Stimulated activated CD4-positive, alpha-beta T cell treated with anti-CD3 and anti-CD28 coated beads, Interleukin-1b, Interleukin-23, amount 100 ng/mL, for 1 hour (primary cell): ENCODE results near the gene SFXN3.
A peak's percentile ranks its signal among the peaks of the same experiment; 100 is the strongest.
"Not testable (repeated sequence)": the region's sequence is repeated elsewhere in the genome, so short reads cannot be mapped to it uniquely, and the experiment has no call there.

ENCODE experiments used
- DNase-seq, 2 donors: peaks; one replicate each; pipeline ENCODE4 v3.0.0-alpha.2; 2020; ENCODE audit warnings: low read depth in 2 of 2

SFXN3 gene

DNA sequence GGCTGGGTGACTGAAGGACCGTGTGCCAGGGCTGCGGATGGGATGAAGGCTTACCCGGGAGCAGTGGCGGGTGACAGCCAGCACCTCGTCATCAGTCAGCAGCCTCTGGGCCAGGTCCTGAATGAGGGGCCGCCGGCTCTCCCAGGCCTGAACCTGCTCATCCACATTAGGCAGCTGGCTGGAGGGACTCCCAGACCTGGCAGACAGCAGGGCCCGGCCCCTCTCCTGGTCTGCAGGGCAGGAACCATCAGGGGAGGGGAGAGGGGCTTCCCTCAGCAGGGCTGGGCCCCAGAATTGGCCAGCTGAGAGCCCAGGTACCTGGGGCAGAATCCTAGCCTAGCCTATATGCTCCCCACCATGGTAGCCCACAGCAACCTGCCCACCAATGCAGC is 15.5 kb upstream of the SFXN3 start:
- DNase-seq: no peak

DNA sequence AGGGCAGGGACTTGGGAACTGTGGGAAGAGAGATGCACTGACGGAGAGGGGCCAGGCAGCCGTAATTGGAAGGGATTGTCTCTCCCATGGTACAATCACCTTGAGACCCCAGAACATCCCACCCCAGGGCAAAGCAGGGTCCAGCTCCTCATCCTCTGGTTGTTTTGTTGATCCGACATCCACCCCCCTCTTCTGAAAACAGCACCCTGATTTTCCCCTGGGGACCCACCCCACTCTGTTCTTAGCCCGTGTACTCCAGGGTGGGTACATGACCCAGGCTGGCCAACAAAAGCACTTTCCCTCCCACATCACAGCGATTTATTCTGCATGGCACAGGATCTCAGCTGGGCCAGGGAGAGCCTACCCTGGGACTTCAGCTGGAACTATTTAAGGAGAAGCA is 14.2 kb upstream of the SFXN3 start:
- no peak for DNase-seq

DNA sequence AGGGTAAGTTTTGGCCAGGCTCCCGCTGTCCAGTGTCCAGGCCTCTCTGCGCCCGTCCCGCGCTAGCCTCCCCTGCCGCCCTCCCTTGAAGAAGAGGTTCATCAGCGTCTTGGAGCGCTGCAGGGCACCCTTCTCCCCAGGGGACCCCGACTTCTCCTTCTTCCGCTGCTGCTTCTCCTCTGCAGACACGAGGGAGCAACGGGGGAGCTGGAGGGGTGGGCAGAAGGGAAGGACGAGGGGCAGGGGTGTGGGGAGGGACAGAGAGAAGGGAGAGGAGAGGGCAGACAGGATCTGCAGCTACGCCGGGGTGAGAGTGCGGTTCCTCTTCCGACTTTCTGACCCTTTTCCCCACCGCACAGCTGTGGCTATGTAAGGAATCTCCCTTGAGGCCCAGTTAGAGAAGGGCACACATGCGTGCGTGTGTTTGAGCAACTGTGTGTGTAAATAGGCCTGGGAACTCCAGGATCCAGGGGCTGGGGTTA is 12.9 kb upstream of the SFXN3 start:
- DNase-seq: no peak

GRCh38 chr10:101018600-101019439 is 12.2 kb upstream of the SFXN3 start:
- peak in 1 of 2 donors; percentile 43 for DNase-seq

GRCh38 chr10:101019440-101019703 is 11.7 kb upstream of the SFXN3 start:
- DNase-seq: no peak

GRCh38 chr10:101020427-101021075 is 10.5 kb upstream of the SFXN3 start:
- DNase-seq: no peak

- no peak for DNase-seq
These were observed 9.8 kb upstream of the SFXN3 start for GRCh38 chr10:101021239-101021638.

GRCh38 chr10:101021692-101022251 is 9.3 kb upstream of the SFXN3 start:
- no peak for DNase-seq

DNA sequence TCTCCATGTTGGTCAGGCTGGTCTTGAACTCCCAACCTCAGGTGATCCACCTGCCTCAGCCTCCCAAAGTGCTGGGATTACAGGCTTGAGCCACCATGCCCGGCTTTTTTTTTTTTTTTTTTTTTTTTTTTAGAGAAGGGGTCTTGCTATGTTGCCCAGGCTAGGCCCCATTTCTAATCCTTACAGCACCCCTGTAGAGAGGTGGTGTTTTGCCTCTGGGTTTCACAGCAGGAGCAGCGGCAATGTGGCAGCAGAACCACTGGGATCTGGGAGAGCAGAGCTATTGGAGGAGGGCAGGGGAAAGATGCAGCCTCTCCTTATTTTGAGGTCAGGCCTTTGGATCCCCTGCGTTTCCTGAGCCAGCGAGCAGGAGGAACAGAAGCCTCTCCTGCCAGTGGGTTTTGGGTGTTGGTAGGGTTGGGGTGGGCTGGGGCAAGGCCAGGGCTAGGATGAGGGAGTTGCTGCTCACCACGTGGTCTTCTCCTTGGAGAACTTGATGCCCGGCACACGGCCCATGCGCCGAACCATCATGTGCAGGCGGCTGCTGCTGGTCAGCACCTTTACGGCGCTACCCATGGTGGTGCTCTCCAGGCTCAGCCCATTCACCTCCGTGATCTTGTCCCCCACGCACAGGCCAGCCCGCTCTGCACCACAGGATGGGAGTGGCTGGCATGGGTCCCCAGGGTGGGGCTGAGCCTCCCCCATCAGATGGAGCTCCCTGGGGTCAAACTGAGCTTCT is 7.9 kb upstream of the SFXN3 start:
- no peak for DNase-seq

DNA sequence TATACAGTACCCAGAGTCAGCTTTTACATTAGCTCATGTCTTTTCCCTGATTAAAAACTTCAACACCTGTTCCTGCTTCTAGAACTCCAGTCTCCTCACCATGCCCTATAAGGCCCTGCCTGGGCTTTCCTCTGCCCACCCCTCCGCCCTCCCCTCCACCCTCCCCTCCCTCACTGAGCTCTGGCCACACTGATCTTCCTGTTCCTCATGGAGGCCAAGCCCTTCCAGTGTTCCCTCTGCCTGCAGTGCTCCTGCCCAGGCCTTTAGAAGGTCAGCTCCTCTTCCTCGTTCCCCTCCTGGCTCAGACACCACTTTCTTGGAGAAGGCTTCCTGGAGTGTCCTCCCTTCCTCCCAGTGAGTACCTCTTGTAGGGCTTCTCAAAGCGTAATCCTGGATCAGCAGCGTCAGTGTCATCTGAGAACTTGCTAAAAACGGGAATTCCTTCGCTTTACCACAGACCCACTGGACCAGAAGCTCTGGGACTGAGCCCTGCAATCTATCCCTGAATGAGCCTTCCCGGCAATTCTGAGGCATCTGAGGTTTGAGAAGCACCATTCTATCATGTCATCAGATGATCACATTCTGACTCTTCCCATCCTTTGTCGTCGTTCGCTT is 3.8 kb upstream of the SFXN3 start:
- DNase-seq: no peak

- no peak for DNase-seq
These were observed 2.3 kb upstream of the SFXN3 start for GRCh38 chr10:101028446-101029337.

GRCh38 chr10:101029520-101030295 is 1.3 kb upstream of the SFXN3 start:
- no peak for DNase-seq

GRCh38 chr10:101030496-101031127 is 422 bp upstream of the SFXN3 start:
- DNase-seq: no peak

- peak; percentile 46 to 55 for DNase-seq
These were observed 982 bp downstream of the SFXN3 start for GRCh38 chr10:101031796-101032636.

DNA sequence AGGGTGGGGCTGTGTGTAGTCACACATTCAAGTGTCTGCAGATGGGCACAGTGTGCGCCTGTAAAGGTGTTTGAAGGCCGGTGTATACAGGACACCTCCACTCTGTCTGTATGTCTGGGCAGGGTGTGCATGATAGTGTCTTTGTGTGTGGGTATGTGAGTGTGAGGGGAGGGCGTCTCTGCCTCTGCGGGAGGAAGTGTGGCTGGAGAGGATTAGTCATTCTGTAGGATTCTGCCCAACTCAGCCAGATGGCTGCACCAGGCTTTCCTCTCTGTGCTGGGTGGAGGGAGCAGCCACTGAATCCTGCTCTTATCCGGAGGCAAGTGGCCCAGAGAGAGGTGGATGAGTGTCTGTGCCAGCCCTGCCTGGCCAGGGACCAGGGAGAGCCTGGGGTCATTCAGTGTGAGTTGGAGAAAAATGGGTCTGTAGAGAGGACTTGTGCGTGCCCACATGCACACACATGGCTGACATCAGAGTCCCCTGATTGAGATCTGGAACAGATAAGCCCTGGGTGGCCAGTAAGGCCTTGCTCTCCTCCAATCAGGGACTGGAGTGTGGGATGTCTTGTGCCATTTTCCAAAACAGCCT is 1.7 kb downstream of the SFXN3 start:
- no peak for DNase-seq

GRCh38 chr10:101033276-101033675 is 2.2 kb downstream of the SFXN3 start:
- DNase-seq: no peak

- DNase-seq: not testable (repeated sequence)
These were observed 3.4 kb downstream of the SFXN3 start for GRCh38 chr10:101034404-101034803.

GRCh38 chr10:101035314-101035713 is 4.3 kb downstream of the SFXN3 start:
- no peak for DNase-seq
